H9 (cell line): ENCODE results near the gene CDC25A. TPM values are rescaled to one million over a fixed set of nuclear protein-coding genes. Genes with fewer than 3 reads are reported as not detected.

Experiments
- DNase-seq: peaks from one replicate; pipeline ENCODE4 v3.0.0-alpha.2; 2017
- H2AFZ ChIP-seq: one replicate; pipeline ENCODE4 v1.6.1; 2013; ENCODE audit warnings: mild to moderate bottlenecking, low read length, control low read depth, moderate library complexity
- H2AK5ac ChIP-seq: 2 replicates; pipeline ENCODE4 v1.6.1; 2013; ENCODE audit warnings: low read length, control low read depth, mixed read lengths; ENCODE audit not compliant: insufficient read length
- H2BK120ac ChIP-seq: one replicate; pipeline ENCODE4 v1.6.1; 2013; ENCODE audit warnings: low read depth, mild to moderate bottlenecking, low read length, control low read depth, inconsistent platforms; ENCODE audit not compliant: poor library complexity, severe bottlenecking
- H2BK12ac ChIP-seq: 2 replicates; pipeline ENCODE4 v1.6.1; 2013; ENCODE audit warnings: low read length, control low read depth, mixed read lengths, low read depth; ENCODE audit not compliant: insufficient read length
- H2BK15ac ChIP-seq: 2 replicates; pipeline ENCODE4 v1.6.1; 2013; ENCODE audit warnings: low read depth, low read length, control low read depth
- H2BK20ac ChIP-seq: one replicate; pipeline ENCODE4 v1.6.1; 2013; ENCODE audit warnings: low read depth, mild to moderate bottlenecking, low read length, control low read depth, inconsistent platforms; ENCODE audit not compliant: poor library complexity, severe bottlenecking
- H2BK5ac ChIP-seq: 2 replicates; pipeline ENCODE4 v1.6.1; 2013; ENCODE audit warnings: low read length, control low read depth, mixed read lengths; ENCODE audit not compliant: insufficient read length
- H3K14ac ChIP-seq: 2 replicates; pipeline ENCODE4 v1.6.1; 2013; ENCODE audit warnings: low read length, control low read depth; ENCODE audit not compliant: insufficient read depth
- H3K18ac ChIP-seq: 2 replicates; pipeline ENCODE4 v1.6.1; 2013; ENCODE audit warnings: low read depth, mild to moderate bottlenecking, mixed read lengths, low read length, control low read depth; ENCODE audit not compliant: insufficient read length
- H3K23ac ChIP-seq: 2 replicates; pipeline ENCODE4 v1.6.1; 2013; ENCODE audit warnings: low read length, control low read depth, mixed read lengths, low read depth; ENCODE audit not compliant: insufficient read length
- H3K23me2 ChIP-seq: 2 replicates; pipeline ENCODE4 v1.6.1; 2013; ENCODE audit warnings: low read depth, mild to moderate bottlenecking, mixed read lengths, low read length, control low read depth; ENCODE audit not compliant: insufficient read length, poor library complexity, severe bottlenecking
- H3K27ac ChIP-seq: 2 replicates; pipeline ENCODE4 v1.5.1; 2013; ENCODE audit warnings: low read length, control low read depth, mixed read lengths, low read depth; ENCODE audit not compliant: insufficient read length
- H3K27me3 ChIP-seq: 2 replicates; pipeline ENCODE4 v1.6.1; 2013; ENCODE audit warnings: low read length, control low read depth, inconsistent platforms; ENCODE audit not compliant: insufficient read depth
- H3K4ac ChIP-seq: 2 replicates; pipeline ENCODE4 v1.6.1; 2013; ENCODE audit warnings: low read depth, mild to moderate bottlenecking, control low read depth, inconsistent platforms, low read length, moderate library complexity
- H3K4me1 ChIP-seq: 2 replicates; pipeline ENCODE4 v1.6.1; 2013; ENCODE audit warnings: low read length, control low read depth, inconsistent platforms; ENCODE audit not compliant: insufficient read depth
- H3K4me2 ChIP-seq: 2 replicates; pipeline ENCODE4 v1.6.1; 2013; ENCODE audit warnings: low read length, control low read depth, mixed read lengths; ENCODE audit not compliant: insufficient read length, insufficient read depth
- H3K56ac ChIP-seq: 2 replicates; pipeline ENCODE4 v1.6.1; 2013; ENCODE audit warnings: low read depth, mild to moderate bottlenecking, mixed read lengths, low read length, control low read depth; ENCODE audit not compliant: insufficient read length
- H3K79me1 ChIP-seq: 2 replicates; pipeline ENCODE4 v1.6.1; 2013; ENCODE audit warnings: low read depth, mild to moderate bottlenecking, moderate library complexity, low read length, control low read depth, inconsistent platforms; ENCODE audit not compliant: insufficient read depth, poor library complexity, severe bottlenecking
- H3K79me2 ChIP-seq: 2 replicates; pipeline ENCODE4 v1.6.1; 2013; ENCODE audit warnings: low read length, control low read depth, inconsistent platforms; ENCODE audit not compliant: insufficient read depth
- H3K9ac ChIP-seq: 2 replicates; pipeline ENCODE4 v1.6.1; 2013; ENCODE audit warnings: low read length, control low read depth, mixed read lengths; ENCODE audit not compliant: insufficient read length; ENCODE audit errors: extremely low read depth
- H3K9me3 ChIP-seq: one replicate; pipeline ENCODE4 v1.6.1; 2013; ENCODE audit warnings: low read depth, low read length, inconsistent platforms; ENCODE audit not compliant: control insufficient read depth
- H3T11ph ChIP-seq: one replicate; pipeline ENCODE4 v1.6.1; 2013; ENCODE audit warnings: mild to moderate bottlenecking, low read length, control low read depth, inconsistent platforms
- H4K20me1 ChIP-seq: one replicate; pipeline ENCODE4 v1.6.1; 2013; ENCODE audit not compliant: control insufficient read depth, insufficient read length, insufficient read depth
- H4K5ac ChIP-seq: 2 replicates; pipeline ENCODE4 v1.6.1; 2013; ENCODE audit warnings: low read depth, mild to moderate bottlenecking, mixed read lengths, low read length, control low read depth; ENCODE audit not compliant: insufficient read length
- H4K8ac ChIP-seq: replicated peaks from 2 replicates; pipeline ENCODE4 v1.6.1; 2013; ENCODE audit warnings: low read length, control low read depth, mixed read lengths, low read depth; ENCODE audit not compliant: insufficient read length
- H4K91ac ChIP-seq: 2 replicates; pipeline ENCODE4 v1.6.1; 2013; ENCODE audit warnings: low read depth, mild to moderate bottlenecking, moderate library complexity, mixed read lengths, low read length, control low read depth; ENCODE audit not compliant: insufficient read length
- H3K27ac Mint-ChIP-seq, 3 experiments: 2 replicates in 2 of 3; 3 replicates in 1 of 3; pipeline ENCODE4 v1.8.0; 2020 to 2021; ENCODE audit warnings: mixed read lengths in 3 of 3, mild to moderate bottlenecking in 1 of 3, moderate library complexity in 1 of 3
- H3K27me3 Mint-ChIP-seq: 2 replicates; pipeline ENCODE4 v1.8.0; 2021; ENCODE audit warnings: low read depth, mild to moderate bottlenecking, moderate library complexity, mixed read lengths
- H3K36me3 Mint-ChIP-seq, 3 experiments: 2 replicates in 2 of 3; 3 replicates in 1 of 3; pipeline ENCODE4 v1.8.0; 2020 to 2021; ENCODE audit warnings: low read depth in 3 of 3, mixed read lengths in 3 of 3; ENCODE audit not compliant: insufficient read depth in 1 of 3
- H3K4me1 Mint-ChIP-seq, 2 experiments: 2 replicates each; pipeline ENCODE4 v1.8.0; 2020; ENCODE audit warnings: mixed read lengths in 2 of 2
- H3K4me3 Mint-ChIP-seq, 2 experiments: 2 replicates in 1 of 2; 3 replicates in 1 of 2; pipeline ENCODE4 v1.8.0; 2020 to 2021; ENCODE audit warnings: mild to moderate bottlenecking in 2 of 2, mixed read lengths in 2 of 2, moderate library complexity in 1 of 2
- H3K9me3 Mint-ChIP-seq, 2 experiments: 2 replicates in 1 of 2; 3 replicates in 1 of 2; pipeline ENCODE4 v1.8.0; 2020; ENCODE audit warnings: mild to moderate bottlenecking in 2 of 2, mixed read lengths in 2 of 2, moderate library complexity in 1 of 2
- CTCF ChIP-seq: fragments of 200-600 bp; sonication (generic); conservative IDR thresholded peaks from 3 replicates; pipeline ENCODE4 v1.8.0; 2021; ENCODE audit warnings: antibody characterized with exemption, mild to moderate bottlenecking
- WGBS: extraction: QIAGEN DNeasy Blood & Tissue Kit; methylation state at CpG from one replicate; pipeline ENCODE4 v1.1.7; 2013; ENCODE audit warnings: missing lambda C conversion rate, low lambda C conversion rate, mixed read lengths; ENCODE audit not compliant: insufficient read length; ENCODE audit errors: extremely low coverage; 5-methylcytosine and 5-hydroxymethylcytosine counted together
- total RNA-seq: library from RNA; stranded (reverse); gene quantifications from 2 replicates; pipeline ENCODE4 v1.2.1, GENCODE V29; 2021

The CDC25A gene
- total RNA-seq, 1 experiment from 2014 or later = 83.3 TPM

- no peak overlapping the region for H2BK12ac ChIP-seq
- H3K23me2 ChIP-seq = no peaks in the 10 kb centered on the region
- H2BK20ac ChIP-seq = no peak overlapping the region
- no peak overlapping the region for H3T11ph ChIP-seq
- H4K5ac ChIP-seq = no peak overlapping the region
- no peak overlapping the region for H3K4me2 ChIP-seq
- Mint-ChIP-seq H3K27ac (no peak overlapping the region), H3K4me3 (no peak overlapping the region), H3K27me3 (peaks cover 37% of the 10 kb centered on the region), H3K9me3 (no peaks in the 10 kb centered on the region), H3K4me1 (peaks cover 9% of the 10 kb centered on the region in 2 experiments), H3K36me3 (no peaks in the 10 kb centered on the region)
- no peak for DNase-seq
- H4K8ac ChIP-seq = no peak overlapping the region
- no peaks in the 10 kb centered on the region for H3K79me2 ChIP-seq
- no peak overlapping the region for H2AFZ ChIP-seq
- no peak overlapping the region for H3K27ac ChIP-seq
- H4K91ac ChIP-seq = no peak overlapping the region
- no peaks in the 10 kb centered on the region; the same call in 1 of the 2 replicates for H3K27me3 ChIP-seq
- H4K20me1 ChIP-seq = no peaks in the 10 kb centered on the region
- no peak overlapping the region for H2BK120ac ChIP-seq
- H2BK15ac ChIP-seq = no peak overlapping the region
- no peak overlapping the region for H2AK5ac ChIP-seq
- H3K23ac ChIP-seq = no peak overlapping the region
- peak overlapping the region; percentile 53 for H3K56ac ChIP-seq
- no peak overlapping the region for H3K14ac ChIP-seq
- no peak overlapping the region for H3K4ac ChIP-seq
- H3K9me3 ChIP-seq = no peaks in the 10 kb centered on the region
- no peaks in the 10 kb centered on the region for H3K4me1 ChIP-seq
- H3K9ac ChIP-seq = no peak overlapping the region
- no peak overlapping the region for H3K18ac ChIP-seq
- H3K79me1 ChIP-seq = no peaks in the 10 kb centered on the region
- WGBS = no CpG with 5 or more reads among the region's 9 CpGs
- no peak overlapping the region for H2BK5ac ChIP-seq
- no peak for TF ChIP-seq CTCF
Measured at GRCh38 chr3:48220746-48221145, 32.5 kb upstream of the CDC25A start.
